ENCODE data around the gene LMNB1.

The LMNB1 gene

DNA sequence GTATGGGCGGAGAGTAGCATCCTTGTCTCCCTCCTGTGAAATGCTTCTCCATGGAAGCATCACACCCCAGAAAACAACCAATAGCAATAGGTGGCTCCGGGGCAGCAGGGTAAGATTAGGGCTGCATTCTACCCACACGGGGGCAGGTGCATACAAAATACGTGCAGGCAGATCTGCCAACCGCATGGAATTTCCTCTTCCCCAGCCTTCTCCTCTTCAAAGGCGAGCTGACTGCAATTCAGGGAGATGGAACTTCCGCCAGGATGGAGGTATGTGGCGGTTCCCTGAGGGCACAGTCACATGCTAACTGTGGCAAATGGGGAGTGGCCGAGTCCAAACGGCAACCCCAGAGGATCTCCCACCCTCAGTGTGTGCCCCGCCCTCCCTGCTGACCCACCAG is 81.5 kb downstream of the LMNB1 start (continued):
- no peak for TF ChIP-seq ZNF426 (tag by site-specific recombination; IDR thresholded peaks at IDR 0.05)
- TF ChIP-seq REPIN1 (tag by site-specific recombination; IDR thresholded peaks at IDR 0.05; ENCODE audit: low read depth), result no peak
- TF ChIP-seq ZNF350 (tag by site-specific recombination; IDR thresholded peaks at IDR 0.05), result no peak
- no peak for TF ChIP-seq ZNF555 (tag by site-specific recombination; conservative IDR thresholded peaks at IDR 0.05)
- no peak for TF ChIP-seq ZNF701 (tag by site-specific recombination; IDR thresholded peaks at IDR 0.05)
- no peak for TF ChIP-seq ZNF174 (tag by site-specific recombination; IDR thresholded peaks at IDR 0.05)
- TF ChIP-seq, protein P1, sequence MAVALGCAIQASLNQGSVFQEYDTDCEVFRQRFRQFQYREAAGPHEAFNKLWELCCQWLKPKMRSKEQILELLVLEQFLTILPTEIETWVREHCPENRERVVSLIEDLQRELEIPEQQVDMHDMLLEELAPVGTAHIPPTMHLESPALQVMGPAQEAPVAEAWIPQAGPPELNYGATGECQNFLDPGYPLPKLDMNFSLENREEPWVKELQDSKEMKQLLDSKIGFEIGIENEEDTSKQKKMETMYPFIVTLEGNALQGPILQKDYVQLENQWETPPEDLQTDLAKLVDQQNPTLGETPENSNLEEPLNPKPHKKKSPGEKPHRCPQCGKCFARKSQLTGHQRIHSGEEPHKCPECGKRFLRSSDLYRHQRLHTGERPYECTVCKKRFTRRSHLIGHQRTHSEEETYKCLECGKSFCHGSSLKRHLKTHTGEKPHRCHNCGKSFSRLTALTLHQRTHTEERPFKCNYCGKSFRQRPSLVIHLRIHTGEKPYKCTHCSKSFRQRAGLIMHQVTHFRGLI (tag by site-specific recombination; IDR thresholded peaks at IDR 0.05), result no peak
- no peak for TF ChIP-seq ZNF274 (IDR thresholded peaks at IDR 0.05; ENCODE audit: low read length)
- TF ChIP-seq ZNF274 (tag by site-specific recombination; IDR thresholded peaks at IDR 0.05; ENCODE audit: borderline replicate concordance), result no peak
- TF ChIP-seq, protein P2, sequence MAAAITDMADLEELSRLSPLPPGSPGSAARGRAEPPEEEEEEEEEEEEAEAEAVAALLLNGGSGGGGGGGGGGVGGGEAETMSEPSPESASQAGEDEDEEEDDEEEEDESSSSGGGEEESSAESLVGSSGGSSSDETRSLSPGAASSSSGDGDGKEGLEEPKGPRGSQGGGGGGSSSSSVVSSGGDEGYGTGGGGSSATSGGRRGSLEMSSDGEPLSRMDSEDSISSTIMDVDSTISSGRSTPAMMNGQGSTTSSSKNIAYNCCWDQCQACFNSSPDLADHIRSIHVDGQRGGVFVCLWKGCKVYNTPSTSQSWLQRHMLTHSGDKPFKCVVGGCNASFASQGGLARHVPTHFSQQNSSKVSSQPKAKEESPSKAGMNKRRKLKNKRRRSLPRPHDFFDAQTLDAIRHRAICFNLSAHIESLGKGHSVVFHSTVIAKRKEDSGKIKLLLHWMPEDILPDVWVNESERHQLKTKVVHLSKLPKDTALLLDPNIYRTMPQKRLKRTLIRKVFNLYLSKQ (tag by site-specific recombination; IDR thresholded peaks at IDR 0.05; ENCODE audit: borderline replicate concordance), result no peak
- no peak for TF ChIP-seq ZFHX2 (tag by site-specific recombination; conservative IDR thresholded peaks at IDR 0.05)

DNA sequence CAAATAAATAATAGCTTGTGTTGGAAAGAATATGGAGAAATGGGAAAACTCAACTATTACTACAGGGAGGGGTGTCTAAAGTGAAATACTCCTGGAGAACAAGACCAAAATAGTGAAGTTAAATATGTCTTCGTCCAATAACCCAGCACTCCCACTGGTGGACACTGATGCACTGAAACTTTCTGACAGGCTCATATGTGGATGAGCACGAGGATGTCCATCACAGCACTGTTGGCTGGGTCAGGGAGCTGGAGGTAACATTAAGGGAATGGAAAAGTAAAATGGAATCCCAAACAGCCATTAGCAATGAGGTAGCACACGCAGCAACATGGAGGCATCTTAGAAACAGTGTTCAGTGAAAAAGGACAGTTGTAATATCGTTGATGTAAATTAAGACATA is 86.5 kb downstream of the LMNB1 start:
- TF ChIP-seq, protein P3, sequence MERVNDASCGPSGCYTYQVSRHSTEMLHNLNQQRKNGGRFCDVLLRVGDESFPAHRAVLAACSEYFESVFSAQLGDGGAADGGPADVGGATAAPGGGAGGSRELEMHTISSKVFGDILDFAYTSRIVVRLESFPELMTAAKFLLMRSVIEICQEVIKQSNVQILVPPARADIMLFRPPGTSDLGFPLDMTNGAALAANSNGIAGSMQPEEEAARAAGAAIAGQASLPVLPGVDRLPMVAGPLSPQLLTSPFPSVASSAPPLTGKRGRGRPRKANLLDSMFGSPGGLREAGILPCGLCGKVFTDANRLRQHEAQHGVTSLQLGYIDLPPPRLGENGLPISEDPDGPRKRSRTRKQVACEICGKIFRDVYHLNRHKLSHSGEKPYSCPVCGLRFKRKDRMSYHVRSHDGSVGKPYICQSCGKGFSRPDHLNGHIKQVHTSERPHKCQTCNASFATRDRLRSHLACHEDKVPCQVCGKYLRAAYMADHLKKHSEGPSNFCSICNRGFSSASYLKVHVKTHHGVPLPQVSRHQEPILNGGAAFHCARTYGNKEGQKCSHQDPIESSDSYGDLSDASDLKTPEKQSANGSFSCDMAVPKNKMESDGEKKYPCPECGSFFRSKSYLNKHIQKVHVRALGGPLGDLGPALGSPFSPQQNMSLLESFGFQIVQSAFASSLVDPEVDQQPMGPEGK (tag by site-specific recombination; IDR thresholded peaks at IDR 0.05), result no peak
- TF ChIP-seq ZNF785 (tag by site-specific recombination; IDR thresholded peaks at IDR 0.05) (no peak), ZNF624 (tag by site-specific recombination; IDR thresholded peaks at IDR 0.05) (no peak)
- TF ChIP-seq, protein P4, sequence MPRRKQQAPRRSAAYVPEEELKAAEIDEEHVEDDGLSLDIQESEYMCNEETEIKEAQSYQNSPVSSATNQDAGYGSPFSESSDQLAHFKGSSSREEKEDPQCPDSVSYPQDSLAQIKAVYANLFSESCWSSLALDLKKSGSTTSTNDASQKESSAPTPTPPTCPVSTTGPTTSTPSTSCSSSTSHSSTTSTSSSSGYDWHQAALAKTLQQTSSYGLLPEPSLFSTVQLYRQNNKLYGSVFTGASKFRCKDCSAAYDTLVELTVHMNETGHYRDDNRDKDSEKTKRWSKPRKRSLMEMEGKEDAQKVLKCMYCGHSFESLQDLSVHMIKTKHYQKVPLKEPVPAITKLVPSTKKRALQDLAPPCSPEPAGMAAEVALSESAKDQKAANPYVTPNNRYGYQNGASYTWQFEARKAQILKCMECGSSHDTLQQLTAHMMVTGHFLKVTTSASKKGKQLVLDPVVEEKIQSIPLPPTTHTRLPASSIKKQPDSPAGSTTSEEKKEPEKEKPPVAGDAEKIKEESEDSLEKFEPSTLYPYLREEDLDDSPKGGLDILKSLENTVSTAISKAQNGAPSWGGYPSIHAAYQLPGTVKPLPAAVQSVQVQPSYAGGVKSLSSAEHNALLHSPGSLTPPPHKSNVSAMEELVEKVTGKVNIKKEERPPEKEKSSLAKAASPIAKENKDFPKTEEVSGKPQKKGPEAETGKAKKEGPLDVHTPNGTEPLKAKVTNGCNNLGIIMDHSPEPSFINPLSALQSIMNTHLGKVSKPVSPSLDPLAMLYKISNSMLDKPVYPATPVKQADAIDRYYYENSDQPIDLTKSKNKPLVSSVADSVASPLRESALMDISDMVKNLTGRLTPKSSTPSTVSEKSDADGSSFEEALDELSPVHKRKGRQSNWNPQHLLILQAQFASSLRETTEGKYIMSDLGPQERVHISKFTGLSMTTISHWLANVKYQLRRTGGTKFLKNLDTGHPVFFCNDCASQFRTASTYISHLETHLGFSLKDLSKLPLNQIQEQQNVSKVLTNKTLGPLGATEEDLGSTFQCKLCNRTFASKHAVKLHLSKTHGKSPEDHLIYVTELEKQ (tag by site-specific recombination; IDR thresholded peaks at IDR 0.05; ENCODE audit: borderline replicate concordance), result no peak
- ChIA-PET POLR2A (no interaction called here), CTCF (interaction anchor here (0.5 kb wide), 1 partner anchor 138 kb away, joined by 3 read pairs; no protein-coding TSS in a partner anchor)
- Histone ChIP-seq H3K36me3 (ENCODE audit: control insufficient read depth in 2 of 2, insufficient read depth in 1 of 2, low read length in 2 of 2) (no peaks in the 10 kb centered on the region), H3K4me1 (ENCODE audit: control insufficient read depth, insufficient read depth, low read length) (no peaks in the 10 kb centered on the region), H3K4me3 (ENCODE audit: low read depth, low read length) (no peak overlapping the region), H3K27ac (ENCODE audit: extremely low read depth, low read depth, low read length) (no peak overlapping the region), H3K9me3 (ENCODE audit: control insufficient read depth, insufficient read depth, low read depth, low read length) (no peaks in the 10 kb centered on the region)
